Daoy (cell line): ENCODE measurements around the gene TNFAIP8. TPM values are rescaled to one million over a fixed set of nuclear protein-coding genes. Genes with fewer than 3 reads are reported as not detected.
A peak's percentile ranks its signal among the peaks of the same experiment; 100 is the strongest.

Experiments used
- DNase-seq: peaks from one replicate; pipeline ENCODE4 v3.0.0-alpha.2; 2015; ENCODE audit warnings: low read depth
- total RNA-seq: library from RNA; depleted of rRNA; stranded (reverse); fragments of >200 nt; shearing (Covaris generic); gene quantifications from 2 replicates; pipeline ENCODE4 v1.2.3, GENCODE V29; 2014

The TNFAIP8 gene
- total RNA-seq, 1 experiment from 2014 or later, result 51.7 TPM

GRCh38 chr5:119328753-119329602, 26.8 kb upstream of the TNFAIP8 start:
- DNase-seq, result peak; percentile 68

- DNase-seq, result no peak
Measured at GRCh38 chr5:119329666-119330065, 26.2 kb upstream of the TNFAIP8 start.

GRCh38 chr5:119330367-119331183, 25.2 kb upstream of the TNFAIP8 start:
- no peak for DNase-seq

GRCh38 chr5:119331566-119332095, 24.2 kb upstream of the TNFAIP8 start:
- no peak for DNase-seq

GRCh38 chr5:119332208-119332607, 23.6 kb upstream of the TNFAIP8 start:
- no peak for DNase-seq

GRCh38 chr5:119332978-119333401, 22.8 kb upstream of the TNFAIP8 start:
- no peak for DNase-seq

GRCh38 chr5:119333421-119333851, 22.4 kb upstream of the TNFAIP8 start:
- DNase-seq, result no peak

- DNase-seq, result no peak
Measured at GRCh38 chr5:119335261-119335677, 20.6 kb upstream of the TNFAIP8 start.

- DNase-seq, result no peak
Measured at GRCh38 chr5:119336262-119336661, 19.6 kb upstream of the TNFAIP8 start.

- no peak for DNase-seq
Measured at GRCh38 chr5:119336845-119337580, 18.8 kb upstream of the TNFAIP8 start.

- DNase-seq, result no peak
Measured at GRCh38 chr5:119338326-119338946, 17.4 kb upstream of the TNFAIP8 start.

- no peak for DNase-seq
Measured at GRCh38 chr5:119339344-119339743, 16.5 kb upstream of the TNFAIP8 start.

GRCh38 chr5:119339965-119340364, 15.9 kb upstream of the TNFAIP8 start:
- DNase-seq, result no peak

GRCh38 chr5:119340597-119341218, 15.1 kb upstream of the TNFAIP8 start:
- no peak for DNase-seq

- no peak for DNase-seq
Measured at GRCh38 chr5:119341452-119342349, 14.1 kb upstream of the TNFAIP8 start.

GRCh38 chr5:119342406-119342805, 13.4 kb upstream of the TNFAIP8 start:
- DNase-seq, result no peak

GRCh38 chr5:119343052-119343451, 12.8 kb upstream of the TNFAIP8 start:
- DNase-seq, result no peak

- peak; percentile 80 for DNase-seq
Measured at GRCh38 chr5:119343766-119344165, 12.1 kb upstream of the TNFAIP8 start.

- no peak for DNase-seq
Measured at GRCh38 chr5:119344231-119344630, 11.6 kb upstream of the TNFAIP8 start.

- no peak for DNase-seq
Measured at GRCh38 chr5:119345861-119346260, 10.0 kb upstream of the TNFAIP8 start.
